COR-L47 (cell line): Measurements from ENCODE around the gene AKT2.

Source experiments
- DNase-seq: peaks from one replicate; lab custom pipeline; 2025; lab: John Stamatoyannopoulos, UW

AKT2 gene

GRCh38 chr19:40273469-40274360 lies 11.4 kb downstream of the AKT2 start:
- no peak for DNase-seq

GRCh38 chr19:40272261-40272660 lies 12.9 kb downstream of the AKT2 start:
- DNase-seq = no peak

GRCh38 chr19:40271706-40272105 lies 13.4 kb downstream of the AKT2 start:
- no peak for DNase-seq

GRCh38 chr19:40270362-40271089 lies 14.6 kb downstream of the AKT2 start:
- no peak for DNase-seq

- DNase-seq = no peak
These were observed 15.8 kb downstream of the AKT2 start for GRCh38 chr19:40269216-40269940.

- no peak for DNase-seq
These were observed 17.5 kb downstream of the AKT2 start for GRCh38 chr19:40267601-40267997.

- no peak for DNase-seq
These were observed 18.1 kb downstream of the AKT2 start for GRCh38 chr19:40266912-40267600.

- DNase-seq = peak; percentile 41
These were observed 19.0 kb downstream of the AKT2 start for GRCh38 chr19:40266119-40266518.

- DNase-seq = no peak
These were observed 19.4 kb downstream of the AKT2 start for GRCh38 chr19:40265763-40266099.

- no peak for DNase-seq
These were observed 19.9 kb downstream of the AKT2 start for GRCh38 chr19:40265055-40265762.

GRCh38 chr19:40264314-40265054 lies 20.7 kb downstream of the AKT2 start:
- no peak for DNase-seq

- no peak for DNase-seq
These were observed 21.5 kb downstream of the AKT2 start for GRCh38 chr19:40263440-40264313.

GRCh38 chr19:40262422-40262821 lies 22.7 kb downstream of the AKT2 start:
- no peak for DNase-seq

GRCh38 chr19:40261631-40262030 lies 23.5 kb downstream of the AKT2 start:
- no peak for DNase-seq

- DNase-seq = no peak
These were observed 28.0 kb downstream of the AKT2 start for GRCh38 chr19:40257096-40257517.

GRCh38 chr19:40256512-40256911 lies 28.6 kb downstream of the AKT2 start:
- DNase-seq = no peak

GRCh38 chr19:40255619-40256166 lies 29.5 kb downstream of the AKT2 start:
- no peak for DNase-seq

- no peak for DNase-seq
These were observed 30.3 kb downstream of the AKT2 start for GRCh38 chr19:40254714-40255418.

- DNase-seq = no peak
These were observed 31.5 kb downstream of the AKT2 start for GRCh38 chr19:40253611-40254092.
